IMR-90 (cell line): ENCODE measurements around the gene COMP. TPM values are rescaled to one million over a fixed set of nuclear protein-coding genes. Genes with fewer than 3 reads are reported as not detected.

ENCODE experiments used
- ATAC-seq: fragments of 200-7000 bp; cut with Tn5 transposase; 2 replicates; pipeline ENCODE4 v1.9.1; 2020; ENCODE audit warnings: low read depth, mild to moderate bottlenecking, moderate library complexity
- BruUV-seq: library from RNA; stranded (reverse); fragments of 400-500 nt; replicated peaks from 2 replicates; lab custom pipeline; 2021; lab: Mats Ljungman, UMichigan
- CTCF ChIA-PET: fragments of 300-600 bp; formaldehyde crosslinking; extraction: SDS; loops from one replicate; lab custom pipeline; 2021; ENCODE audit warnings: antibody characterized with exemption; lab: Yijun Ruan, JAX
- POLR2A ChIA-PET: fragments of 300-600 bp; sonication (Branson Sonifier 250); formaldehyde crosslinking; loops from one replicate; lab custom pipeline; 2022; ENCODE audit warnings: antibody characterized with exemption; ENCODE audit not compliant: unreplicated experiment; lab: Charles Lee
- DNase-seq: peaks from one replicate; pipeline ENCODE4 v3.0.0; 2013
- H2AFZ ChIP-seq: replicated peaks from 2 replicates; pipeline ENCODE3; 2013; ENCODE audit warnings: low read length, mild to moderate bottlenecking; ENCODE audit not compliant: poor library complexity
- H2AK5ac ChIP-seq: 2 replicates; pipeline ENCODE4 v1.6.1; 2013; ENCODE audit warnings: low read depth, low read length, inconsistent platforms
- H2AK9ac ChIP-seq: replicated peaks from 2 replicates; pipeline ENCODE3; 2013; ENCODE audit warnings: mild to moderate bottlenecking, low read depth, low read length, moderate library complexity; ENCODE audit not compliant: poor library complexity
- H2BK120ac ChIP-seq: 2 replicates; pipeline ENCODE4 v1.6.1; 2013; ENCODE audit warnings: low read depth, low read length, inconsistent platforms
- H2BK15ac ChIP-seq: 3 replicates; pipeline ENCODE4 v1.6.1; 2013; ENCODE audit warnings: low read depth, low read length, inconsistent platforms
- H2BK20ac ChIP-seq: 2 replicates; pipeline ENCODE4 v1.6.1; 2013; ENCODE audit warnings: low read depth, mild to moderate bottlenecking, inconsistent platforms, low read length, moderate library complexity
- H2BK5ac ChIP-seq: 2 replicates; pipeline ENCODE4 v1.6.1; 2013; ENCODE audit warnings: mild to moderate bottlenecking, low read depth, low read length, inconsistent platforms; ENCODE audit not compliant: poor library complexity, severe bottlenecking
- H3K14ac ChIP-seq: replicated peaks from 2 replicates; pipeline ENCODE4 v1.6.1; 2013; ENCODE audit warnings: low read depth, low read length, inconsistent platforms
- H3K18ac ChIP-seq: 2 replicates; pipeline ENCODE4 v1.6.1; 2013; ENCODE audit warnings: low read depth, low read length, control low read depth
- H3K23ac ChIP-seq: 2 replicates; pipeline ENCODE4 v1.6.1; 2013; ENCODE audit warnings: low read depth, low read length, inconsistent platforms
- H3K27ac ChIP-seq: 2 replicates; pipeline ENCODE4 v1.5.1; 2013; ENCODE audit warnings: mild to moderate bottlenecking, control low read depth, low read length; ENCODE audit not compliant: insufficient read depth
- H3K27me3 ChIP-seq: 2 replicates; pipeline ENCODE4 v1.6.1; 2013; ENCODE audit warnings: low read length; ENCODE audit not compliant: control insufficient read depth, insufficient read depth
- H3K36me3 ChIP-seq: 2 replicates; pipeline ENCODE4 v1.6.1; 2013; ENCODE audit warnings: low read length, mixed read lengths; ENCODE audit not compliant: control insufficient read depth, insufficient read depth
- H3K4ac ChIP-seq: 2 replicates; pipeline ENCODE4 v1.6.1; 2013; ENCODE audit warnings: low read depth, low read length, inconsistent platforms
- H3K4me1 ChIP-seq: 2 replicates; pipeline ENCODE4 v1.6.1; 2013; ENCODE audit warnings: low read length, mixed read lengths; ENCODE audit not compliant: control insufficient read depth, insufficient read depth
- H3K4me2 ChIP-seq: 2 replicates; pipeline ENCODE4 v1.6.1; 2013; ENCODE audit warnings: low read depth, mild to moderate bottlenecking, control low read depth, low read length, moderate library complexity
- H3K4me3 ChIP-seq: 2 replicates; pipeline ENCODE4 v1.5.1; 2013; ENCODE audit warnings: low read depth, mild to moderate bottlenecking, control low read depth, low read length, moderate library complexity; ENCODE audit not compliant: insufficient read depth
- H3K56ac ChIP-seq: 2 replicates; pipeline ENCODE4 v1.6.1; 2013; ENCODE audit warnings: low read length, inconsistent platforms; ENCODE audit not compliant: insufficient read depth; ENCODE audit errors: extremely low read depth
- H3K79me1 ChIP-seq, 2 experiments: 2 replicates each; pipeline ENCODE4 v1.6.1; 2013; ENCODE audit warnings: low read length in 2 of 2, inconsistent platforms in 1 of 2, low read depth in 1 of 2
- H3K9ac ChIP-seq: 2 replicates; pipeline ENCODE4 v1.6.1; 2013; ENCODE audit warnings: low read depth, low read length, control low read depth
- H3K9me1 ChIP-seq: 2 replicates; pipeline ENCODE4 v1.6.1; 2013; ENCODE audit warnings: low read length, inconsistent platforms; ENCODE audit not compliant: insufficient read depth
- H3K9me3 ChIP-seq: 2 replicates; pipeline ENCODE4 v1.6.1; 2013; ENCODE audit warnings: low read length; ENCODE audit not compliant: control insufficient read depth, insufficient read depth
- H4K20me1 ChIP-seq: 2 replicates; pipeline ENCODE4 v1.6.1; 2013; ENCODE audit warnings: low read length, inconsistent platforms; ENCODE audit not compliant: insufficient read depth
- H4K5ac ChIP-seq: 2 replicates; pipeline ENCODE4 v1.6.1; 2013; ENCODE audit warnings: mild to moderate bottlenecking, low read depth, low read length, control low read depth
- H4K8ac ChIP-seq, 2 experiments: 2 replicates each; pipeline ENCODE4 v1.6.1; 2013; ENCODE audit warnings: low read depth in 2 of 2, low read length in 2 of 2, control low read depth in 1 of 2, inconsistent platforms in 1 of 2
- H4K91ac ChIP-seq: 2 replicates; pipeline ENCODE4 v1.6.1; 2013; ENCODE audit warnings: low read depth, low read length, inconsistent platforms; ENCODE audit not compliant: insufficient read depth
- CTCF ChIP-seq: conservative IDR thresholded peaks from 2 replicates; pipeline ENCODE4 v1.5.1; 2012; ENCODE audit warnings: mild to moderate bottlenecking, low read depth, low read length, improper control_type of control experiment
- MXI1 ChIP-seq: IDR thresholded peaks from 2 replicates; pipeline ENCODE4 v1.6.1; 2012; ENCODE audit warnings: low read depth, mild to moderate bottlenecking, low read length, moderate library complexity, borderline replicate concordance
- WGBS, 2 experiments: methylation state at CpG; one replicate each; pipeline versions ENCODE4 v1.1.5 to v1.1.7; 2013; ENCODE audit warnings: missing lambda C conversion rate in 2 of 2; ENCODE audit not compliant: insufficient read length in 1 of 2; ENCODE audit errors: extremely low coverage in 2 of 2; 5-methylcytosine and 5-hydroxymethylcytosine counted together
- dilution Hi-C: fragments of 300-500 bp; cut with HindIII; formaldehyde crosslinking; loops from one replicate; pipeline ENCODE4 v1.14.3; 2018; ENCODE audit warnings: low sequenced_read_pairs; ENCODE audit not compliant: unreplicated experiment
- in situ Hi-C: fragments of 300-500 bp; cut with MboI; formaldehyde crosslinking; loops from 3 replicates; pipeline ENCODE4 v1.14.3; 2019; ENCODE audit warnings: low sequenced_read_pairs, inconsistent platforms, mixed read lengths
- intact Hi-C: fragments of 100-400 bp; cut with micrococcal nuclease; formaldehyde crosslinking; loops from 2 replicates; pipeline ENCODE4 v1.10.0; 2022
- polyA plus RNA-seq, 3 experiments: library from polyadenylated mRNA; depleted of rRNA; stranded (reverse); fragments of >200 nt; gene quantifications; 2 replicates each; pipeline ENCODE4 v1.2.3, GENCODE V29; 2012; ENCODE audit warnings: low replicate concordance in 1 of 3
- total RNA-seq: library from RNA; depleted of rRNA; stranded (reverse); fragments of >200 nt; gene quantifications from 2 replicates; pipeline ENCODE4 v1.2.3, GENCODE V29; 2012

Gene COMP
- total and polyA plus RNA-seq, 2 of the 4 experiments (the other 2 are of a cell fraction), result under 0.01 to 0.43 TPM

- in situ Hi-C loops (no loop called here), dilution Hi-C loops (no loop called here), intact Hi-C loops (no loop called here)
- H3K9me3 ChIP-seq, result no peaks in the 10 kb centered on the region
- no peak overlapping the region for H3K14ac ChIP-seq
- POLR2A ChIA-PET, result no interaction called here
- no peak overlapping the region for H3K23ac ChIP-seq
- 80% methylated on average over 1 of the region's 20 CpGs; no CpG with 5 or more reads in 1 of the 2 experiments for WGBS, 2 experiments
- H2BK120ac ChIP-seq, result no peak overlapping the region
- ATAC-seq, result no peak
- TF ChIP-seq CTCF (no peak), MXI1 (no peak)
- no peak overlapping the region for H2AK5ac ChIP-seq
- peaks cover 7 to 10% of the 10 kb centered on the region in 2 experiments; a peak in 3 of 4 replicates for H3K79me1 ChIP-seq
- H4K8ac ChIP-seq, result no peak overlapping the region
- no peak overlapping the region for H3K4me2 ChIP-seq
- no peak overlapping the region for H2AFZ ChIP-seq
- H4K20me1 ChIP-seq, result peaks cover 38% of the 10 kb centered on the region
- no peak overlapping the region for H4K5ac ChIP-seq
- H3K18ac ChIP-seq, result no peak overlapping the region
- no peak overlapping the region for H2AK9ac ChIP-seq
- no peak overlapping the region for H2BK15ac ChIP-seq
- H3K27me3 ChIP-seq, result no peaks in the 10 kb centered on the region
- H3K4me1 ChIP-seq, result peaks cover 3% of the 10 kb centered on the region; the same call in 1 of the 2 replicates
- H3K27ac ChIP-seq, result no peak overlapping the region
- H4K91ac ChIP-seq, result no peak overlapping the region
- BruUV-seq, result no TSS peak
- H2BK5ac ChIP-seq, result no peak overlapping the region
- no peak overlapping the region for H2BK20ac ChIP-seq
- H3K9ac ChIP-seq, result no peak overlapping the region
- DNase-seq, result no peak
- CTCF ChIA-PET, result no interaction called here
- no peak overlapping the region for H3K4ac ChIP-seq
- no peak overlapping the region for H3K4me3 ChIP-seq
- H3K36me3 ChIP-seq, result no peaks in the 10 kb centered on the region
- no peaks in the 10 kb centered on the region; the same call in 1 of the 2 replicates for H3K9me1 ChIP-seq
- H3K56ac ChIP-seq, result no peak overlapping the region
These were observed 52.0 kb downstream of the COMP start for GRCh38 chr19:18738961-18739690.
